ENCODE measurements around the gene MLXIP.

DNA sequence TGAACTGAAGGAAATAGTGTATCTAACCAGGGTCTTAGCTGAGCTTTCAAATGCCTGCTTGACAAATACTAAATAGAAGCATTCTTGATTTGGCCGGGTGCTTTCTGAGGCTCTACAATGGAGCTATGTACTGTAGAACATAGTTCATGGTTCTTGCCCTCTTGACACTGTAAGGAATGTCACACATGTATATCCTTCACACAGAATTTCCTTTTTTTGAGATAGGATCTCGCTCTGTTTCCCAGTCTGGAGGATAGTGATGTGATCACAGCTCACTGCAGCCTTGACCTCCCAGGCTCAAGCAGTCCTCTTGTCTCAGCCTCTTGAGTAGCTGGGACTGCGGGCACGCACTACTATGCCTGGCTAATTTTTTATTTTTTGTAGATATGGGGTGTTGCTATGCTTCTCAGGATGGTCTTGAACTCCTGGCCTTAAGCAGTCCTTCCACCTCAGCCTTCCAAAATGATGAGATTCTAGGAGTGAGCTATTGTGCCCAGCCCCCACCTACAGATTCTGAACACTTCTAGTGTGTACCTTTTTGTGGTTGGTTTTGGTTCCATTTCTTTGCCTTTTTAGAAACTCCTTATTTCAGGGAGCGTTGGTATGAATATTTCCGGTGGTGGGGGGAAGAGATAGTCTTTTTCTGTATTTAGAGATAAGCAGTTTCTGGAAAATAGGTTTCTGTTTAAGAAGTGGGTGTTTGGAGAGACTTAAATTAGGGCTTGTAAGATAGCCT, 4.2 kb downstream of the MLXIP start:
- TF ChIP-seq, protein P1, sequence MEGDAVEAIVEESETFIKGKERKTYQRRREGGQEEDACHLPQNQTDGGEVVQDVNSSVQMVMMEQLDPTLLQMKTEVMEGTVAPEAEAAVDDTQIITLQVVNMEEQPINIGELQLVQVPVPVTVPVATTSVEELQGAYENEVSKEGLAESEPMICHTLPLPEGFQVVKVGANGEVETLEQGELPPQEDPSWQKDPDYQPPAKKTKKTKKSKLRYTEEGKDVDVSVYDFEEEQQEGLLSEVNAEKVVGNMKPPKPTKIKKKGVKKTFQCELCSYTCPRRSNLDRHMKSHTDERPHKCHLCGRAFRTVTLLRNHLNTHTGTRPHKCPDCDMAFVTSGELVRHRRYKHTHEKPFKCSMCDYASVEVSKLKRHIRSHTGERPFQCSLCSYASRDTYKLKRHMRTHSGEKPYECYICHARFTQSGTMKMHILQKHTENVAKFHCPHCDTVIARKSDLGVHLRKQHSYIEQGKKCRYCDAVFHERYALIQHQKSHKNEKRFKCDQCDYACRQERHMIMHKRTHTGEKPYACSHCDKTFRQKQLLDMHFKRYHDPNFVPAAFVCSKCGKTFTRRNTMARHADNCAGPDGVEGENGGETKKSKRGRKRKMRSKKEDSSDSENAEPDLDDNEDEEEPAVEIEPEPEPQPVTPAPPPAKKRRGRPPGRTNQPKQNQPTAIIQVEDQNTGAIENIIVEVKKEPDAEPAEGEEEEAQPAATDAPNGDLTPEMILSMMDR (conservative IDR thresholded peaks at IDR 0.05; ENCODE audit: low read depth, low read length): no peak
- TF ChIP-seq MAFK (IDR thresholded peaks at IDR 0.05; ENCODE audit: low read depth, low read length) (no peak), POLR2A (IDR thresholded peaks at IDR 0.05; ENCODE audit: low read depth, low read length) (no peak), BHLHE40 (IDR thresholded peaks at IDR 0.05; ENCODE audit: low read depth, low read length) (no peak), SMC3 (IDR thresholded peaks at IDR 0.05; ENCODE audit: low read depth, low read length) (no peak), RAD21 (IDR thresholded peaks at IDR 0.05; ENCODE audit: low read length) (no peak), USF2 (IDR thresholded peaks at IDR 0.05; ENCODE audit: low read depth, low read length) (no peak), RFX5 (IDR thresholded peaks at IDR 0.05; ENCODE audit: low read depth, low read length) (no peak), RCOR1 (IDR thresholded peaks at IDR 0.05; ENCODE audit: insufficient replicate concordance, low read length) (no peak), FOS (IDR thresholded peaks at IDR 0.05; ENCODE audit: low read depth, low read length) (no peak), NFE2L2 (IDR thresholded peaks at IDR 0.05; ENCODE audit: low read depth, low read length) (no peak)

All from IMR-90 (cell line).